ENCODE data around the gene CDS2.

The CDS2 gene

DNA sequence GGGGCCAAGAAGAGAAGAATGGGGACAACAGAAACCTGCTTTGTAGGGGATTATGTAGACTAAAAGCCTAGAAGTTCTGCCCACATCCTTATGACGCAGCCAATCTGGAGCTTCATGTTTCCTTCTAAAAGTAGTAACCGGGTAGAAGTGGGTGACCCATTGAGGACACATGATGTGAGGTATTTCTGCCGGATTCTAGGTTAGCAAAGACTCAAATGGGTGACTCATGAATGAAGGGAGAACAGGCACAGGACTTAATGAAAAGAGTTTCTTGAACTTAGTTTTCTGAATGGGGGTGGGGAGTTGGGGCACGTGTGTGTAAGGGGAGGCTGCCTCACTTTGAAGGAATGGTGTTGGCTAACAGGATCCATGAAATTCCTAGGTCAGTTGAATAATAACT, 68.8 kb downstream of the CDS2 start:
- TF ChIP-seq CTCF (IDR thresholded peaks at IDR 0.05; ENCODE audit: unreplicated experiment in 3 of 3) = no peak
- Mint-ChIP-seq H3K4me3 (no peak overlapping the region), H3K9me3 (no peaks in the 10 kb centered on the region), H3K4me1 (peaks cover 4% of the 10 kb centered on the region), H3K27ac (no peak overlapping the region), H3K36me3 (ENCODE audit: low read depth) (peaks cover 19% of the 10 kb centered on the region), H3K27me3 (ENCODE audit: low read depth) (no peaks in the 10 kb centered on the region)

- peaks cover 4% of the 10 kb centered on the region for H3K4me1 Mint-ChIP-seq
- TF ChIP-seq CTCF (IDR thresholded peaks at IDR 0.05; ENCODE audit: unreplicated experiment in 3 of 3) = no peak
- H3K36me3 Mint-ChIP-seq (ENCODE audit: low read depth) = peaks cover 15% of the 10 kb centered on the region
- no peaks in the 10 kb centered on the region for H3K9me3 Mint-ChIP-seq
- H3K27ac Mint-ChIP-seq = no peak overlapping the region
- no peaks in the 10 kb centered on the region for H3K27me3 Mint-ChIP-seq (ENCODE audit: low read depth)
- no peak overlapping the region for H3K4me3 Mint-ChIP-seq
These were observed 69.3 kb downstream of the CDS2 start for GRCh38 chr20:5196149-5196548.

DNA sequence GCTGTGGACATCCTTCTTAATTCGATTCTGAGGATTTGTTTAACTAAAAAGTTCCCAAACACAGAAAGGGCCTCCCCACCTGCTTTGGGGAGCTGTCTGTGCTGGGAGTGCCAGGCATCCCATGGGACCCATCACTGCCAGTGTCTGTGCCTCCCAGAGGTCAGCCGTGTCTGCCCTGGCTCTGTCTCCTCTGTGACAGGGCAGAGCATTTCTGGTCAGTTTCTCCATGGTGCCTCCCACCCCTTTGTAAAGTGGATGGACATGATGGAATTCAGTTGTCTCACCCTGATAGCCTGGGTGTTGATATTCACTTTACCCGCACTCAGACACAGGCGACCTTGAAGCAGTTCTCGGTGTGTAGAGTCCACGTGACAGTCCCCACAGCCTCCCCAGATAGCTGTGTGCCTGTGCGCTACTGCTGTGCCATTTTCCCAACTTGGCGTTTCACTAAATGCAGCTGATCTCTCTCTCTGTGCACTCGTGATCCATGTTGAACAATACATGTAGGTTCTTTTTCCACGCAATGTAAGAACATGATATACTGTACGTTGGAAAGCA, 70.5 kb downstream of the CDS2 start:
- Mint-ChIP-seq H3K9me3 (no peaks in the 10 kb centered on the region), H3K36me3 (ENCODE audit: low read depth) (peaks cover 12% of the 10 kb centered on the region), H3K27ac (no peak overlapping the region), H3K4me3 (no peak overlapping the region), H3K4me1 (peaks cover 1% of the 10 kb centered on the region), H3K27me3 (ENCODE audit: low read depth) (no peaks in the 10 kb centered on the region)
- no peak for TF ChIP-seq CTCF (IDR thresholded peaks at IDR 0.05; ENCODE audit: unreplicated experiment in 3 of 3)

- Mint-ChIP-seq H3K4me3 (no peak overlapping the region), H3K9me3 (no peaks in the 10 kb centered on the region), H3K36me3 (ENCODE audit: low read depth) (peaks cover 12% of the 10 kb centered on the region), H3K4me1 (no peaks in the 10 kb centered on the region), H3K27me3 (ENCODE audit: low read depth) (no peaks in the 10 kb centered on the region), H3K27ac (no peak overlapping the region)
- no peak for TF ChIP-seq CTCF (IDR thresholded peaks at IDR 0.05; ENCODE audit: unreplicated experiment in 3 of 3)
These were observed 71.2 kb downstream of the CDS2 start for GRCh38 chr20:5197847-5198650.

DNA sequence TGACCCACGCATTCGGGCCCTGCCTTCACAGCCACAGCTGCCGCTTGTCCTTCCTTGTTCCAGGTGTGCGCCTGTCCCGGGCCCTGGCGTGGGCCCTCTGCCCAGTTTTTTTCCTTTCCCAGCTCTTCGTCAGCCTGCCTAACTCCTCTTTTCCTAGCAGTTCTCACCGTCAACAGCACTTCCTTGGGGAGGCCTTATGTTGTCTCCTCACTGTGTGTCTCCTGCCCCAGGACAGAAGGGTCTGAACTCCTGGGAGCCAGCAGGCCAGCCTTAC, 71.8 kb downstream of the CDS2 start:
- Mint-ChIP-seq H3K27me3 (ENCODE audit: low read depth) (no peaks in the 10 kb centered on the region), H3K9me3 (no peaks in the 10 kb centered on the region), H3K27ac (peak overlapping the region in 1 of 3 experiments; percentile 36), H3K4me1 (no peaks in the 10 kb centered on the region), H3K4me3 (no peak overlapping the region), H3K36me3 (ENCODE audit: low read depth) (peaks cover 12% of the 10 kb centered on the region)
- no peak for TF ChIP-seq CTCF (IDR thresholded peaks at IDR 0.05; ENCODE audit: unreplicated experiment in 3 of 3)

GRCh38 chr20:5203380-5203779, 76.6 kb downstream of the CDS2 start:
- TF ChIP-seq CTCF (IDR thresholded peaks at IDR 0.05; ENCODE audit: unreplicated experiment in 3 of 3) = no peak
- Mint-ChIP-seq H3K36me3 (ENCODE audit: low read depth) (peaks cover 11% of the 10 kb centered on the region), H3K27ac (no peak overlapping the region), H3K9me3 (no peaks in the 10 kb centered on the region), H3K4me3 (no peak overlapping the region), H3K27me3 (ENCODE audit: low read depth) (no peaks in the 10 kb centered on the region), H3K4me1 (peaks cover 5% of the 10 kb centered on the region)

All from nephron (organoid).